ENCODE results near the gene SHISA9.

The SHISA9 gene

GRCh38 chr16:12951976-12952375 lies 50.6 kb downstream of the SHISA9 start:
- Histone ChIP-seq H3K27ac (ENCODE audit: low read depth, low read length) (no peak overlapping the region), H3K4me1 (ENCODE audit: control insufficient read depth, insufficient read depth, low read length, unreplicated experiment) (no peaks in the 10 kb centered on the region), H3K79me2 (ENCODE audit: control insufficient read depth, insufficient read depth, low read length, unreplicated experiment) (no peaks in the 10 kb centered on the region), H3K36me3 (ENCODE audit: insufficient read depth, low read length) (no peaks in the 10 kb centered on the region), H3K4me3 (ENCODE audit: low read depth, low read length) (no peak overlapping the region), H3K27me3 (ENCODE audit: insufficient read depth, low read length) (no peaks in the 10 kb centered on the region), H2AFZ (ENCODE audit: low read length, unreplicated experiment) (no peak overlapping the region)

- Histone ChIP-seq H3K79me2 (ENCODE audit: control insufficient read depth, insufficient read depth, low read length, unreplicated experiment) (no peaks in the 10 kb centered on the region), H3K4me3 (ENCODE audit: low read depth, low read length) (no peak overlapping the region), H3K36me3 (ENCODE audit: insufficient read depth, low read length) (no peaks in the 10 kb centered on the region), H2AFZ (ENCODE audit: low read length, unreplicated experiment) (no peak overlapping the region), H3K4me1 (ENCODE audit: control insufficient read depth, insufficient read depth, low read length, unreplicated experiment) (no peaks in the 10 kb centered on the region), H3K27ac (ENCODE audit: low read depth, low read length) (no peak overlapping the region), H3K27me3 (ENCODE audit: insufficient read depth, low read length) (no peaks in the 10 kb centered on the region)
Observed at GRCh38 chr16:12958366-12958765, 57.0 kb downstream of the SHISA9 start.

GRCh38 chr16:12959072-12959471 lies 57.7 kb downstream of the SHISA9 start:
- no peaks in the 10 kb centered on the region for H3K36me3 ChIP-seq (ENCODE audit: insufficient read depth, low read length)
- H3K79me2 ChIP-seq (ENCODE audit: control insufficient read depth, insufficient read depth, low read length, unreplicated experiment), result no peaks in the 10 kb centered on the region
- H3K4me3 ChIP-seq (ENCODE audit: low read depth, low read length), result no peak overlapping the region
- no peaks in the 10 kb centered on the region for H3K27me3 ChIP-seq (ENCODE audit: insufficient read depth, low read length)
- no peak overlapping the region for H2AFZ ChIP-seq (ENCODE audit: low read length, unreplicated experiment)
- no peak overlapping the region for H3K27ac ChIP-seq (ENCODE audit: low read depth, low read length)
- no peaks in the 10 kb centered on the region for H3K4me1 ChIP-seq (ENCODE audit: control insufficient read depth, insufficient read depth, low read length, unreplicated experiment)

GRCh38 chr16:12961626-12962025 lies 60.2 kb downstream of the SHISA9 start:
- H3K79me2 ChIP-seq (ENCODE audit: control insufficient read depth, insufficient read depth, low read length, unreplicated experiment), result no peaks in the 10 kb centered on the region
- H3K36me3 ChIP-seq (ENCODE audit: insufficient read depth, low read length), result no peaks in the 10 kb centered on the region

GRCh38 chr16:12964461-12964860 lies 63.1 kb downstream of the SHISA9 start:
- Histone ChIP-seq H3K27ac (ENCODE audit: low read depth, low read length) (no peak overlapping the region), H3K36me3 (ENCODE audit: insufficient read depth, low read length) (no peaks in the 10 kb centered on the region), H3K4me1 (ENCODE audit: control insufficient read depth, insufficient read depth, low read length, unreplicated experiment) (no peaks in the 10 kb centered on the region), H3K79me2 (ENCODE audit: control insufficient read depth, insufficient read depth, low read length, unreplicated experiment) (no peaks in the 10 kb centered on the region), H2AFZ (ENCODE audit: low read length, unreplicated experiment) (no peak overlapping the region), H3K4me3 (ENCODE audit: low read depth, low read length) (no peak overlapping the region), H3K27me3 (ENCODE audit: insufficient read depth, low read length) (no peaks in the 10 kb centered on the region)

More at GRCh38 chr16:12961626-12962025, 60.2 kb downstream of the SHISA9 start:
- Histone ChIP-seq H2AFZ (ENCODE audit: low read length, unreplicated experiment) (no peak overlapping the region), H3K4me3 (ENCODE audit: low read depth, low read length) (no peak overlapping the region), H3K4me1 (ENCODE audit: control insufficient read depth, insufficient read depth, low read length, unreplicated experiment) (no peaks in the 10 kb centered on the region), H3K27ac (ENCODE audit: low read depth, low read length) (no peak overlapping the region), H3K27me3 (ENCODE audit: insufficient read depth, low read length) (no peaks in the 10 kb centered on the region)

- Histone ChIP-seq H3K79me2 (ENCODE audit: control insufficient read depth, insufficient read depth, low read length, unreplicated experiment) (no peaks in the 10 kb centered on the region), H3K27me3 (ENCODE audit: insufficient read depth, low read length) (no peaks in the 10 kb centered on the region)
Observed at GRCh38 chr16:12965274-12965804, 63.9 kb downstream of the SHISA9 start.

GRCh38 chr16:12971241-12971640 lies 69.8 kb downstream of the SHISA9 start:
- no peak overlapping the region for H2AFZ ChIP-seq (ENCODE audit: low read length, unreplicated experiment)
- no peak overlapping the region for H3K27ac ChIP-seq (ENCODE audit: low read depth, low read length)
- no peaks in the 10 kb centered on the region for H3K4me1 ChIP-seq (ENCODE audit: control insufficient read depth, insufficient read depth, low read length, unreplicated experiment)
- H3K4me3 ChIP-seq (ENCODE audit: low read depth, low read length), result no peak overlapping the region
- H3K79me2 ChIP-seq (ENCODE audit: control insufficient read depth, insufficient read depth, low read length, unreplicated experiment), result no peaks in the 10 kb centered on the region
- H3K27me3 ChIP-seq (ENCODE audit: insufficient read depth, low read length), result no peaks in the 10 kb centered on the region
- no peaks in the 10 kb centered on the region for H3K36me3 ChIP-seq (ENCODE audit: insufficient read depth, low read length)

More at GRCh38 chr16:12965274-12965804, 63.9 kb downstream of the SHISA9 start:
- Histone ChIP-seq H3K4me3 (ENCODE audit: low read depth, low read length) (no peak overlapping the region), H3K27ac (ENCODE audit: low read depth, low read length) (no peak overlapping the region), H3K36me3 (ENCODE audit: insufficient read depth, low read length) (no peaks in the 10 kb centered on the region), H3K4me1 (ENCODE audit: control insufficient read depth, insufficient read depth, low read length, unreplicated experiment) (no peaks in the 10 kb centered on the region), H2AFZ (ENCODE audit: low read length, unreplicated experiment) (no peak overlapping the region)

- H3K27me3 ChIP-seq (ENCODE audit: insufficient read depth, low read length), result no peaks in the 10 kb centered on the region
- no peaks in the 10 kb centered on the region for H3K4me1 ChIP-seq (ENCODE audit: control insufficient read depth, insufficient read depth, low read length, unreplicated experiment)
- no peak overlapping the region for H2AFZ ChIP-seq (ENCODE audit: low read length, unreplicated experiment)
- H3K4me3 ChIP-seq (ENCODE audit: low read depth, low read length), result no peak overlapping the region
- H3K79me2 ChIP-seq (ENCODE audit: control insufficient read depth, insufficient read depth, low read length, unreplicated experiment), result no peaks in the 10 kb centered on the region
- H3K36me3 ChIP-seq (ENCODE audit: insufficient read depth, low read length), result no peaks in the 10 kb centered on the region
- H3K27ac ChIP-seq (ENCODE audit: low read depth, low read length), result no peak overlapping the region
Observed at GRCh38 chr16:12972246-12972645, 70.8 kb downstream of the SHISA9 start.

- no peak overlapping the region for H2AFZ ChIP-seq (ENCODE audit: low read length, unreplicated experiment)
- no peaks in the 10 kb centered on the region for H3K36me3 ChIP-seq (ENCODE audit: insufficient read depth, low read length)
- no peaks in the 10 kb centered on the region for H3K27me3 ChIP-seq (ENCODE audit: insufficient read depth, low read length)
- H3K79me2 ChIP-seq (ENCODE audit: control insufficient read depth, insufficient read depth, low read length, unreplicated experiment), result no peaks in the 10 kb centered on the region
- H3K27ac ChIP-seq (ENCODE audit: low read depth, low read length), result no peak overlapping the region
- no peak overlapping the region for H3K4me3 ChIP-seq (ENCODE audit: low read depth, low read length)
- H3K4me1 ChIP-seq (ENCODE audit: control insufficient read depth, insufficient read depth, low read length, unreplicated experiment), result no peaks in the 10 kb centered on the region
Observed at GRCh38 chr16:12975766-12976165, 74.4 kb downstream of the SHISA9 start.

GRCh38 chr16:12976496-12976895 lies 75.1 kb downstream of the SHISA9 start:
- Histone ChIP-seq H3K36me3 (ENCODE audit: insufficient read depth, low read length) (no peaks in the 10 kb centered on the region), H3K4me3 (ENCODE audit: low read depth, low read length) (no peak overlapping the region), H3K27me3 (ENCODE audit: insufficient read depth, low read length) (no peaks in the 10 kb centered on the region), H3K4me1 (ENCODE audit: control insufficient read depth, insufficient read depth, low read length, unreplicated experiment) (no peaks in the 10 kb centered on the region), H2AFZ (ENCODE audit: low read length, unreplicated experiment) (no peak overlapping the region), H3K27ac (ENCODE audit: low read depth, low read length) (no peak overlapping the region), H3K79me2 (ENCODE audit: control insufficient read depth, insufficient read depth, low read length, unreplicated experiment) (no peaks in the 10 kb centered on the region)

GRCh38 chr16:12976936-12977335 lies 75.5 kb downstream of the SHISA9 start:
- no peak overlapping the region for H2AFZ ChIP-seq (ENCODE audit: low read length, unreplicated experiment)
- H3K27ac ChIP-seq (ENCODE audit: low read depth, low read length), result no peak overlapping the region
- no peaks in the 10 kb centered on the region for H3K79me2 ChIP-seq (ENCODE audit: control insufficient read depth, insufficient read depth, low read length, unreplicated experiment)
- H3K27me3 ChIP-seq (ENCODE audit: insufficient read depth, low read length), result no peaks in the 10 kb centered on the region
- H3K4me3 ChIP-seq (ENCODE audit: low read depth, low read length), result no peak overlapping the region
- H3K36me3 ChIP-seq (ENCODE audit: insufficient read depth, low read length), result no peaks in the 10 kb centered on the region
- no peaks in the 10 kb centered on the region for H3K4me1 ChIP-seq (ENCODE audit: control insufficient read depth, insufficient read depth, low read length, unreplicated experiment)

All from ACC112 (cell line).